Stimulated activated naive CD4-positive, alpha-beta T cell treated with Interleukin-2 at 50 U/mL for 16 hours (primary cell): ENCODE data around the gene NUB1.
"Not testable (repeated sequence)": the region's sequence is repeated elsewhere in the genome, so short reads cannot be mapped to it uniquely, and the experiment has no call there.

ENCODE experiments used
- DNase-seq: peaks from one replicate; lab custom pipeline; 2025; lab: John Stamatoyannopoulos, UW

The NUB1 gene

GRCh38 chr7:151341357-151342101 is at the start of gene NUB1:
Gene NUB1 (plus strand): TSS chr7:151341812. CDS start chr7:151345350, 3,538 bp downstream.
- DNase-seq: peak; percentile 86

- no peak for DNase-seq
These were observed 48.8 kb upstream of the NUB1 start for GRCh38 chr7:151292850-151293249.

GRCh38 chr7:151296202-151296992 is 45.2 kb upstream of the NUB1 start:
- no peak for DNase-seq

GRCh38 chr7:151298765-151299164 is 42.8 kb upstream of the NUB1 start:
- no peak for DNase-seq

- DNase-seq: no peak
These were observed 42.1 kb upstream of the NUB1 start for GRCh38 chr7:151299530-151299929.

GRCh38 chr7:151299940-151300645 is 41.5 kb upstream of the NUB1 start:
- no peak for DNase-seq

GRCh38 chr7:151301471-151302462 is 39.8 kb upstream of the NUB1 start:
- no peak for DNase-seq

GRCh38 chr7:151304251-151304650 is 37.4 kb upstream of the NUB1 start:
- DNase-seq: not testable (repeated sequence)

GRCh38 chr7:151304856-151305255 is 36.8 kb upstream of the NUB1 start:
- no peak for DNase-seq

GRCh38 chr7:151306374-151306773 is 35.2 kb upstream of the NUB1 start:
- no peak for DNase-seq

- DNase-seq: no peak
These were observed 34.8 kb upstream of the NUB1 start for GRCh38 chr7:151306860-151307259.

GRCh38 chr7:151307536-151307935 is 34.1 kb upstream of the NUB1 start:
- DNase-seq: no peak

GRCh38 chr7:151308256-151308655 is 33.4 kb upstream of the NUB1 start:
- DNase-seq: no peak

GRCh38 chr7:151308791-151309190 is 32.8 kb upstream of the NUB1 start:
- no peak for DNase-seq

- no peak for DNase-seq
These were observed 32.3 kb upstream of the NUB1 start for GRCh38 chr7:151309311-151309710.

- DNase-seq: no peak
These were observed 31.0 kb upstream of the NUB1 start for GRCh38 chr7:151310578-151310977.

- no peak for DNase-seq
These were observed 30.2 kb upstream of the NUB1 start for GRCh38 chr7:151311294-151311864.

- DNase-seq: no peak
These were observed 29.3 kb upstream of the NUB1 start for GRCh38 chr7:151312356-151312755.

GRCh38 chr7:151312831-151313809 is 28.5 kb upstream of the NUB1 start:
- DNase-seq: peak; percentile 9

GRCh38 chr7:151313857-151314256 is 27.8 kb upstream of the NUB1 start:
- DNase-seq: peak; percentile 2
